LNCAP (cell line): ENCODE data around the gene L3MBTL3.

Experiments
- TF ChIP-seq, protein P1 (sequence below): fragments of 450-650 bp; IDR thresholded peaks from 2 replicates; pipeline ENCODE4 v1.5.1; 2017; ENCODE audit warnings: mild to moderate bottlenecking

Gene L3MBTL3

DNA sequence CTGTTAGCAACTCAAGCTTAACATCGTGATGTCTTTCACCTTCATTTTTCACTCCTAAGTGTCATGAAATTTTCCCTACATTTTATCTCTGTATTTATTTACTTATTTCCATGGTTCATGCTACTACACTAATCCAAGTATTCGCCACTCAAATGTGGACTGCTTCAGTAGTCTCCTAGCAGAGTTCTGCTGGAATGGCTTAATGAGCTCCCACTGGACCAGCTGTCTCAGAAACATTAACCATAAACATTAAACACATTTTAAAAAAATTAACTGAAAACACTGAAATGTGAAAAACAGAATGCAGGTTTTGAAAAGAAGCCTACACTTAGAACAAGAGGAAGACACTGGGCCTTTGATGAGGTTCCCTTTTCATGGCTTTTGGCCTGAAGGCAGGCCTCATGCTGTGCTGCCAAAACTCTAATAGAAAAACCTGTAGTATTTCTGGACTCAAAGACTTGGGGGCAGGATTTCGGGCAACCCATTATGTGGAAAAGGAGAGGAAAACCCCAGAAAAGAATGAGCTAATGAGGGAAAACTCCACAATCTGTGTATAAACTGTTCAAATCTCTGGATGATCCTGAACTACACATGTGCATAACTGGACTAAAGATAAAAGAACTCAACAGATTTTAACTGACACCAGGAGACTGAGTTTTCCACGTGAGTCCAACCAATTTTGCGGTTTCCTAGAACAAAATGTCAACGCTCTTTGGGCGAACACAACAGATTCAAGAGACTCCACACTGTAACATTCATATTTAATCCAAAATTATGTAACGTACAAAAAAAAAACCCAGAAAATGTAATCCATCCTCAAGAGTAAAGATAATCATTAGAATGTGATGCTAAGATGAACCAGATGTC lies 171.4 kb downstream of the L3MBTL3 start:
- TF ChIP-seq, protein P1, sequence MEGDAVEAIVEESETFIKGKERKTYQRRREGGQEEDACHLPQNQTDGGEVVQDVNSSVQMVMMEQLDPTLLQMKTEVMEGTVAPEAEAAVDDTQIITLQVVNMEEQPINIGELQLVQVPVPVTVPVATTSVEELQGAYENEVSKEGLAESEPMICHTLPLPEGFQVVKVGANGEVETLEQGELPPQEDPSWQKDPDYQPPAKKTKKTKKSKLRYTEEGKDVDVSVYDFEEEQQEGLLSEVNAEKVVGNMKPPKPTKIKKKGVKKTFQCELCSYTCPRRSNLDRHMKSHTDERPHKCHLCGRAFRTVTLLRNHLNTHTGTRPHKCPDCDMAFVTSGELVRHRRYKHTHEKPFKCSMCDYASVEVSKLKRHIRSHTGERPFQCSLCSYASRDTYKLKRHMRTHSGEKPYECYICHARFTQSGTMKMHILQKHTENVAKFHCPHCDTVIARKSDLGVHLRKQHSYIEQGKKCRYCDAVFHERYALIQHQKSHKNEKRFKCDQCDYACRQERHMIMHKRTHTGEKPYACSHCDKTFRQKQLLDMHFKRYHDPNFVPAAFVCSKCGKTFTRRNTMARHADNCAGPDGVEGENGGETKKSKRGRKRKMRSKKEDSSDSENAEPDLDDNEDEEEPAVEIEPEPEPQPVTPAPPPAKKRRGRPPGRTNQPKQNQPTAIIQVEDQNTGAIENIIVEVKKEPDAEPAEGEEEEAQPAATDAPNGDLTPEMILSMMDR: no peak
